Glutamatergic neuron (in vitro differentiated cells): ENCODE measurements around the gene GABBR1. TPM values are rescaled to one million over a fixed set of nuclear protein-coding genes. Genes with fewer than 3 reads are reported as not detected.

ENCODE experiments used
- DNase-seq: peaks from one replicate; pipeline ENCODE4 v3.0.0; 2022
- H3K27ac Mint-ChIP-seq: one replicate; pipeline ENCODE4 v1.8.0; 2020; ENCODE audit warnings: mild to moderate bottlenecking, mixed read lengths, inconsistent platforms; ENCODE audit not compliant: unreplicated experiment
- H3K27me3 Mint-ChIP-seq: one replicate; pipeline ENCODE4 v1.8.0; 2020; ENCODE audit warnings: mild to moderate bottlenecking, moderate library complexity, mixed read lengths, inconsistent platforms; ENCODE audit not compliant: unreplicated experiment
- H3K36me3 Mint-ChIP-seq: one replicate; pipeline ENCODE4 v1.8.0; 2020; ENCODE audit warnings: mild to moderate bottlenecking, mixed read lengths, inconsistent platforms; ENCODE audit not compliant: unreplicated experiment
- H3K4me1 Mint-ChIP-seq: one replicate; pipeline ENCODE4 v1.8.0; 2020; ENCODE audit warnings: mild to moderate bottlenecking, low read depth, mixed read lengths, inconsistent platforms; ENCODE audit not compliant: unreplicated experiment
- H3K4me3 Mint-ChIP-seq: one replicate; pipeline ENCODE4 v1.8.0; 2020; ENCODE audit warnings: mild to moderate bottlenecking, mixed read lengths, inconsistent platforms; ENCODE audit not compliant: unreplicated experiment
- H3K9me3 Mint-ChIP-seq: one replicate; pipeline ENCODE4 v1.8.0; 2020; ENCODE audit warnings: mild to moderate bottlenecking, moderate library complexity, mixed read lengths, inconsistent platforms; ENCODE audit not compliant: unreplicated experiment
- total RNA-seq: library from RNA; stranded (reverse); fragmentation: NEBNext Ultra II Directional; extraction: Animal tissue kit (Norgen Biotek cat#: 25700); gene quantifications from one replicate; pipeline ENCODE4 v1.2.1, GENCODE V29; 2021; ENCODE audit not compliant: unreplicated experiment
- TF ChIP-seq, protein P1 (sequence below): fragments of 200-600 bp; sonication (generic); IDR thresholded peaks from one replicate; pipeline ENCODE4 v1.5.0; 2021; ENCODE audit not compliant: partially characterized antibody, unreplicated experiment

Gene GABBR1
- total RNA-seq, 1 donor from 2014 or later = 158 TPM

DNA sequence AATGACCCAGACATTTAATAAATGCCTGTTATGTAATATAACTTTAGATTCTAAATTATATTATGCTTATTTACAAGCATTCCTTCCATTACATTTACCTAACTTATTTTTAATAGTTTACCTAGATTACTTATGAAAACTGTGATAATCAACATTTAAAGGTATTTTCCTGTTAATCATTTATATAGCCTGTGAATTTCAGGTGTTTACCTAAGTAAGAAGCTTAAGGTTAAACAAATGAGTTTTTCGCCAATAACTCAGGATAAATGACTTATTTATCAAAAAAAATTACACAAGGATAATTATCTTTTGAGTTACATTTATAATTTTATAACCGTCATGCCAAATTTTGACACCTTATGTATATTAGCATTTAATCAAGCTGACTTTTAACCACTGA, 108.9 kb downstream of the GABBR1 start:
- peaks cover 1% of the 10 kb centered on the region for H3K27me3 Mint-ChIP-seq
- H3K27ac Mint-ChIP-seq = no peak overlapping the region
- H3K36me3 Mint-ChIP-seq = peaks cover 3% of the 10 kb centered on the region
- no peak for DNase-seq
- H3K9me3 Mint-ChIP-seq = peaks cover 4% of the 10 kb centered on the region
- no peaks in the 10 kb centered on the region for H3K4me1 Mint-ChIP-seq
- H3K4me3 Mint-ChIP-seq = no peak overlapping the region
- TF ChIP-seq, protein P1, sequence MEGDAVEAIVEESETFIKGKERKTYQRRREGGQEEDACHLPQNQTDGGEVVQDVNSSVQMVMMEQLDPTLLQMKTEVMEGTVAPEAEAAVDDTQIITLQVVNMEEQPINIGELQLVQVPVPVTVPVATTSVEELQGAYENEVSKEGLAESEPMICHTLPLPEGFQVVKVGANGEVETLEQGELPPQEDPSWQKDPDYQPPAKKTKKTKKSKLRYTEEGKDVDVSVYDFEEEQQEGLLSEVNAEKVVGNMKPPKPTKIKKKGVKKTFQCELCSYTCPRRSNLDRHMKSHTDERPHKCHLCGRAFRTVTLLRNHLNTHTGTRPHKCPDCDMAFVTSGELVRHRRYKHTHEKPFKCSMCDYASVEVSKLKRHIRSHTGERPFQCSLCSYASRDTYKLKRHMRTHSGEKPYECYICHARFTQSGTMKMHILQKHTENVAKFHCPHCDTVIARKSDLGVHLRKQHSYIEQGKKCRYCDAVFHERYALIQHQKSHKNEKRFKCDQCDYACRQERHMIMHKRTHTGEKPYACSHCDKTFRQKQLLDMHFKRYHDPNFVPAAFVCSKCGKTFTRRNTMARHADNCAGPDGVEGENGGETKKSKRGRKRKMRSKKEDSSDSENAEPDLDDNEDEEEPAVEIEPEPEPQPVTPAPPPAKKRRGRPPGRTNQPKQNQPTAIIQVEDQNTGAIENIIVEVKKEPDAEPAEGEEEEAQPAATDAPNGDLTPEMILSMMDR = no peak

- Mint-ChIP-seq H3K27me3 (peaks cover 1% of the 10 kb centered on the region), H3K4me3 (no peak overlapping the region), H3K4me1 (no peaks in the 10 kb centered on the region), H3K9me3 (peaks cover 8% of the 10 kb centered on the region), H3K27ac (no peak overlapping the region), H3K36me3 (peaks cover 3% of the 10 kb centered on the region)
- TF ChIP-seq, protein P1 = no peak
- DNase-seq = no peak
These were observed 110.8 kb downstream of the GABBR1 start for GRCh38 chr6:29522227-29522626.

DNA sequence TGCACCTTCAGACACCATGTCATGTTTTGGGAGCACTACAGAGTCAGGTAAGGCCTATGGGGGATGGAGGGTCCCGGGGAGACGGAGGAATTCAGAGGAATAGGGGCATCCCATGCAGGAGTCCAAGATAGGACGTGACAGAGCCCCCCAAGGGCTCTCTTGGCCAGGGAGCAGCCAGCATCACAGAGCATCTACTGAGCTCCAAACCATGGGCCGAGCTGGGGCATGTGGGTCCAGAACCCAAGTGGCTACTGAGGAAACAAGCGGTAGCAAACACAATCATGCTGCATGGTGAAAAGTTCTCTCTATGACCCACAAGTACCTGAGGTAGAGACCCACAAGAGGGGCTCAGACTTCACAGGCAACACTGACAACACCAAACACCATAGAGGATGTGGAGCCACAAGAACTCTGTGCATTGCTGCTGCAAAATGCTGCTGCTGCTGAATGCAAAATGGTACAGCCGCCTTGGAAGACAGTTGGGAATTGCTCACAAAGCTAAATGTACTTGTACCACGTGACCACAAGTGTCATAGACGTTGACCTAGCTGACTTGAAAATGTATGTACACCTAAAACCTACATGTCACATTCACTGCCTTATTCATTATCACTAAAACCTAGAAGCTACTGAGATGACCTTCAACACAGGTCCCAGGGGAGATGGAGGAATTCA, 111.8 kb downstream of the GABBR1 start:
- no peak for DNase-seq

DNA sequence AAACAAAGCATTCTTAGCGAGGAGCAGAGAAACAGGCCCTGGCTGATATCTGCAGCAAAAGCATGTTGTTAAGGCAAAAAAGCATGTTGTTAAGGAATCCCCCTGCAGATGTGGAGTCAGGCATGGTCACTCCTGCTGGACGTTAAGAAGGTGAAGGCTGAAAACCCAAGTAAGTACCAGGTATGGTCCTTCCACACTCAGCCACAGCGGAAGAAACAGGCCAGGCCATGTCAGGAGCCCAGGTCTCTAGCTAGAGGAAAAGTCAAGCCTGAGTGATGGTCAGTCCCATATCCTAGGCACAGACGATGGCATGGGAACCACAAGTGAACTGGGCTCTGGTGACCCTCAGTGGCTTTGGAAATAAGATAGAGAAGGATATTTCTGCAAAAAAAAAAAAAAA, 112.8 kb downstream of the GABBR1 start:
- H3K4me3 Mint-ChIP-seq = no peak overlapping the region
- no peaks in the 10 kb centered on the region for H3K4me1 Mint-ChIP-seq
- DNase-seq = no peak
- peaks cover 3% of the 10 kb centered on the region for H3K36me3 Mint-ChIP-seq
- TF ChIP-seq, protein P1 = no peak
- H3K27me3 Mint-ChIP-seq = peaks cover 1% of the 10 kb centered on the region
- H3K9me3 Mint-ChIP-seq = peaks cover 8% of the 10 kb centered on the region
- H3K27ac Mint-ChIP-seq = no peak overlapping the region

More for the DNA sequence above, 111.8 kb downstream of the GABBR1 start:
- Mint-ChIP-seq H3K36me3 (peaks cover 3% of the 10 kb centered on the region), H3K4me3 (no peak overlapping the region), H3K9me3 (peaks cover 8% of the 10 kb centered on the region), H3K4me1 (no peaks in the 10 kb centered on the region), H3K27ac (no peak overlapping the region), H3K27me3 (peaks cover 1% of the 10 kb centered on the region)
- TF ChIP-seq, protein P1 = no peak

- H3K4me3 Mint-ChIP-seq = no peak overlapping the region
- peaks cover 8% of the 10 kb centered on the region for H3K9me3 Mint-ChIP-seq
- DNase-seq = no peak
- H3K27ac Mint-ChIP-seq = no peak overlapping the region
- H3K27me3 Mint-ChIP-seq = peaks cover 1% of the 10 kb centered on the region
- H3K4me1 Mint-ChIP-seq = no peaks in the 10 kb centered on the region
- peaks cover 3% of the 10 kb centered on the region for H3K36me3 Mint-ChIP-seq
- TF ChIP-seq, protein P1 = no peak
These were observed 113.5 kb downstream of the GABBR1 start for GRCh38 chr6:29519291-29520010.
